ENCODE measurements around the gene SHMT1.

DNA sequence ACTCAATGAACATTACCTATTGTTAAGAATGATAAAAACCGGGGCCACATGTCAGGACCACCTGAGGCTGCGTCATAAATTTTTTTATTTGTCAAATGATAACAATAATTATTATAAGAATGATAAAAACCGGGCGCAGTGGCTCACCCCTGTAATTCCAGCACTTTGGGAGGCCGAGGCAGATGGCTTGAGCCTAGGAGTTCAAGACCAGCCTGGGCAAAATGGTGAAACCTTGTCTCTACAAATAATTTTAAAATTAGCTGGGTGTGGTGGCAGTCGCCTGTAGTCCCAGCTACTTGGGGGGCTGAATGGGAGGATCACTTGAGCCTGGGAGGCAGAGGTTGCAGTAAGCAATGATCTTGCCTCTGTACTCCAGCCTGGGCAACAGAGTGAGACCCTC is 816 bp upstream of the SHMT1 start:
- TF ChIP-seq, protein P1, sequence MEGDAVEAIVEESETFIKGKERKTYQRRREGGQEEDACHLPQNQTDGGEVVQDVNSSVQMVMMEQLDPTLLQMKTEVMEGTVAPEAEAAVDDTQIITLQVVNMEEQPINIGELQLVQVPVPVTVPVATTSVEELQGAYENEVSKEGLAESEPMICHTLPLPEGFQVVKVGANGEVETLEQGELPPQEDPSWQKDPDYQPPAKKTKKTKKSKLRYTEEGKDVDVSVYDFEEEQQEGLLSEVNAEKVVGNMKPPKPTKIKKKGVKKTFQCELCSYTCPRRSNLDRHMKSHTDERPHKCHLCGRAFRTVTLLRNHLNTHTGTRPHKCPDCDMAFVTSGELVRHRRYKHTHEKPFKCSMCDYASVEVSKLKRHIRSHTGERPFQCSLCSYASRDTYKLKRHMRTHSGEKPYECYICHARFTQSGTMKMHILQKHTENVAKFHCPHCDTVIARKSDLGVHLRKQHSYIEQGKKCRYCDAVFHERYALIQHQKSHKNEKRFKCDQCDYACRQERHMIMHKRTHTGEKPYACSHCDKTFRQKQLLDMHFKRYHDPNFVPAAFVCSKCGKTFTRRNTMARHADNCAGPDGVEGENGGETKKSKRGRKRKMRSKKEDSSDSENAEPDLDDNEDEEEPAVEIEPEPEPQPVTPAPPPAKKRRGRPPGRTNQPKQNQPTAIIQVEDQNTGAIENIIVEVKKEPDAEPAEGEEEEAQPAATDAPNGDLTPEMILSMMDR (IDR thresholded peaks at IDR 0.05), result no peak
- no peak for TF ChIP-seq POLR2A (IDR thresholded peaks at IDR 0.05)
